ENCODE measurements around the gene MLLT1.

MLLT1 gene

GRCh38 chr19:6209233-6209632 is 70.5 kb downstream of the MLLT1 start:
- H3K4me2 ChIP-seq, result no peak overlapping the region
- TF ChIP-seq, protein P1, sequence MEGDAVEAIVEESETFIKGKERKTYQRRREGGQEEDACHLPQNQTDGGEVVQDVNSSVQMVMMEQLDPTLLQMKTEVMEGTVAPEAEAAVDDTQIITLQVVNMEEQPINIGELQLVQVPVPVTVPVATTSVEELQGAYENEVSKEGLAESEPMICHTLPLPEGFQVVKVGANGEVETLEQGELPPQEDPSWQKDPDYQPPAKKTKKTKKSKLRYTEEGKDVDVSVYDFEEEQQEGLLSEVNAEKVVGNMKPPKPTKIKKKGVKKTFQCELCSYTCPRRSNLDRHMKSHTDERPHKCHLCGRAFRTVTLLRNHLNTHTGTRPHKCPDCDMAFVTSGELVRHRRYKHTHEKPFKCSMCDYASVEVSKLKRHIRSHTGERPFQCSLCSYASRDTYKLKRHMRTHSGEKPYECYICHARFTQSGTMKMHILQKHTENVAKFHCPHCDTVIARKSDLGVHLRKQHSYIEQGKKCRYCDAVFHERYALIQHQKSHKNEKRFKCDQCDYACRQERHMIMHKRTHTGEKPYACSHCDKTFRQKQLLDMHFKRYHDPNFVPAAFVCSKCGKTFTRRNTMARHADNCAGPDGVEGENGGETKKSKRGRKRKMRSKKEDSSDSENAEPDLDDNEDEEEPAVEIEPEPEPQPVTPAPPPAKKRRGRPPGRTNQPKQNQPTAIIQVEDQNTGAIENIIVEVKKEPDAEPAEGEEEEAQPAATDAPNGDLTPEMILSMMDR (conservative IDR thresholded peaks at IDR 0.05; ENCODE audit: low read depth, low read length), result no peak
- H2AFZ ChIP-seq (ENCODE audit: low read depth), result no peak overlapping the region
- H3K4me1 ChIP-seq (ENCODE audit: low read depth, poor library complexity, severe bottlenecking), result no peaks in the 10 kb centered on the region
- H3K4me3 ChIP-seq (IDR thresholded peaks at IDR 0.05; ENCODE audit: insufficient read depth, low read depth, low read length), result no peak overlapping the region
- H4K20me1 ChIP-seq (ENCODE audit: insufficient read depth), result no peaks in the 10 kb centered on the region
- H3K27ac ChIP-seq, result no peak overlapping the region
- H3K27me3 ChIP-seq (ENCODE audit: insufficient read depth, low read depth), result no peaks in the 10 kb centered on the region
- no peaks in the 10 kb centered on the region for H3K79me2 ChIP-seq (ENCODE audit: insufficient read depth, low read depth)
- no peak overlapping the region for H3K9ac ChIP-seq
- H3K36me3 ChIP-seq (ENCODE audit: insufficient read depth), result no peaks in the 10 kb centered on the region

DNA sequence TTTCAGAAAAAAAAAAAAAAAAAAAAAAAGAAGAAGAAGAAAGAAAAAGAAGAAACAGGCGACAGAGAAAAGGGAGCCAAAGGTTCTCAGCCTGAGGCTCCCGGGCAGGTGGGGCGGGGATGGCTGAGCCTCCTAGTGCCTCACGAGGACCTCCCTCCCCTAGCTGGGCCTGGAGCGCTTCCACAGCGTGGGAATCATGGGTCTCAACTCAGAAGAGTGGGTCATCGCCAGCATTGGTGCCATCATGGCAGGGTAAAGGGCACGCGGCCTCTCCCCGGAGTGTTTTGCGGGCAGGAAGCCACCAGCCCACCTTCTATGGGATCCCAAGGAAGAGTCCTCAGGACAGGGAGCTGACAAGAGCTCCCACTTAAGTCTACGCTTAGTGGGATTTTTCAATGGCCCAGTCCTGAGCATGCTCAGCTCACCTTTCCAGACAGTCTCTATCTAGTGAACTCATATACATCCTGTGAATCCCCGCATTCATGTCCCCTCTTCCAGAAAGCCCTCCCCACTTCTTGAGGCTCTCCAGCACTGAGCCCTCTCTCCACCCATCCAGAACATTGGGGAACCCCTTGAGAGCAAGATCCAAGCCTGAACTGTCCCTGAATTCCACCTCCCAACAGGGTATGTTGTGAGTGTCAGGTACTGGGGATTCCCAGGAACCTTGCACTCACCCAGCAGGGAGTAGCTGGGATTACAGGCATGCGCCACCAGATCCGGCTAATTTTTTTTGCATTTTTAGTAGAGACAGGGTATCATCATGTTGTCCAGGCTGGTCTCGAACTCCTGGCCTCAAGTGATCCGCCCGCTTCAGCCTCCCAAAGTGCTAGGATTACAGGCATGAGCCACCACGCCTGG is 74.7 kb downstream of the MLLT1 start:
- Histone ChIP-seq H3K79me2 (ENCODE audit: insufficient read depth, low read depth) (no peaks in the 10 kb centered on the region), H3K27me3 (ENCODE audit: insufficient read depth, low read depth) (no peaks in the 10 kb centered on the region), H3K4me2 (no peak overlapping the region), H3K27ac (no peak overlapping the region), H3K9ac (no peak overlapping the region), H3K4me1 (ENCODE audit: low read depth, poor library complexity, severe bottlenecking) (peaks cover 1% of the 10 kb centered on the region), H3K4me3 (IDR thresholded peaks at IDR 0.05; ENCODE audit: insufficient read depth, low read depth, low read length) (no peak overlapping the region), H3K36me3 (ENCODE audit: insufficient read depth) (no peaks in the 10 kb centered on the region), H2AFZ (ENCODE audit: low read depth) (no peak overlapping the region), H4K20me1 (ENCODE audit: insufficient read depth) (no peaks in the 10 kb centered on the region)
- TF ChIP-seq, protein P1 (conservative IDR thresholded peaks at IDR 0.05; ENCODE audit: low read depth, low read length), result no peak

DNA sequence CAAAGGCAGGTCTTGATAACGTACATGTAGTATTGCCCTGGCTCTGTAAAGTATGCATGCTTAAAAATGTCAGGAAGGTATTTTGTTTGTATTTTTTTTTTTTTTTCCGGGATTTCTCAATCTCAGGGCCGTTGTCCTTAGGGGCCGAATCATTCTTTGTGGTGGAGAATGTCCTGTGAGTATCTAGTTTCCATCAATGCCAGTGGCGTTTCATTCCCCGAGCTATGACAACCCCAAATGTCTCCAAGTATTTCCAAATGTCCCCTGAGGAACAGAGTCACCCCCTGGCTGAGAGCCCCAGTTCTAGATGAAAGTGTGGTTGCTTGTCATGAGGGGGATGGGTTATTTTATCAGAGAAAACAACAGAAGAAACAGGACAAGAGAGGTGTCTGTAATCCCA is 75.6 kb downstream of the MLLT1 start:
- H4K20me1 ChIP-seq (ENCODE audit: insufficient read depth), result no peaks in the 10 kb centered on the region
- H3K4me1 ChIP-seq (ENCODE audit: low read depth, poor library complexity, severe bottlenecking), result peaks cover 5% of the 10 kb centered on the region
- no peak overlapping the region for H3K9ac ChIP-seq
- no peak overlapping the region for H3K4me2 ChIP-seq
- no peaks in the 10 kb centered on the region for H3K27me3 ChIP-seq (ENCODE audit: insufficient read depth, low read depth)
- H3K4me3 ChIP-seq (IDR thresholded peaks at IDR 0.05; ENCODE audit: insufficient read depth, low read depth, low read length), result no peak overlapping the region
- no peaks in the 10 kb centered on the region; the same call in 1 of the 2 replicates for H3K79me2 ChIP-seq (ENCODE audit: insufficient read depth, low read depth)
- H3K27ac ChIP-seq, result no peak overlapping the region
- TF ChIP-seq, protein P1 (conservative IDR thresholded peaks at IDR 0.05; ENCODE audit: low read depth, low read length), result no peak
- H2AFZ ChIP-seq (ENCODE audit: low read depth), result no peak overlapping the region
- no peaks in the 10 kb centered on the region for H3K36me3 ChIP-seq (ENCODE audit: insufficient read depth)

- Histone ChIP-seq H3K4me1 (ENCODE audit: low read depth, poor library complexity, severe bottlenecking) (peaks cover 9% of the 10 kb centered on the region), H4K20me1 (ENCODE audit: insufficient read depth) (no peaks in the 10 kb centered on the region), H3K27me3 (ENCODE audit: insufficient read depth, low read depth) (no peaks in the 10 kb centered on the region), H3K4me3 (IDR thresholded peaks at IDR 0.05; ENCODE audit: insufficient read depth, low read depth, low read length) (no peak overlapping the region), H3K36me3 (ENCODE audit: insufficient read depth) (no peaks in the 10 kb centered on the region), H3K27ac (peak overlapping the region; percentile 43; the same call in 1 of the 2 replicates), H3K9ac (peak overlapping the region; percentile 57; the same call in 1 of the 2 replicates), H2AFZ (ENCODE audit: low read depth) (peak overlapping the region; percentile 93), H3K79me2 (ENCODE audit: insufficient read depth, low read depth) (peaks cover 15% of the 10 kb centered on the region), H3K4me2 (peak overlapping the region; percentile 87)
- TF ChIP-seq, protein P1 (conservative IDR thresholded peaks at IDR 0.05; ENCODE audit: low read depth, low read length), result 0 out of 2 replicates have a peak, but pooled peaks have one; percentile 26
Measured at GRCh38 chr19:6199240-6199994, 80.4 kb downstream of the MLLT1 start.
